Measurements from ENCODE around the gene CCDC91. TPM values are rescaled to one million over a fixed set of nuclear protein-coding genes. Genes with fewer than 3 reads are reported as not detected.

Gene CCDC91, protein sequence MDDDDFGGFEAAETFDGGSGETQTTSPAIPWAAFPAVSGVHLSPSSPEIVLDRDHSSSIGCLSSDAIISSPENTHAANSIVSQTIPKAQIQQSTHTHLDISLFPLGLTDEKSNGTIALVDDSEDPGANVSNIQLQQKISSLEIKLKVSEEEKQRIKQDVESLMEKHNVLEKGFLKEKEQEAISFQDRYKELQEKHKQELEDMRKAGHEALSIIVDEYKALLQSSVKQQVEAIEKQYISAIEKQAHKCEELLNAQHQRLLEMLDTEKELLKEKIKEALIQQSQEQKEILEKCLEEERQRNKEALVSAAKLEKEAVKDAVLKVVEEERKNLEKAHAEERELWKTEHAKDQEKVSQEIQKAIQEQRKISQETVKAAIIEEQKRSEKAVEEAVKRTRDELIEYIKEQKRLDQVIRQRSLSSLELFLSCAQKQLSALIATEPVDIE
- total RNA-seq (2012; rRNA removed) (14.7 and 17.5 TPM in 2 replicates), polyA plus RNA-seq (2012; rRNA removed) (8.1 and 8.6 TPM in 2 replicates), Bru-seq, nascent RNA (percentile 72 among the genes with signal in this experiment), BruChase-seq, experiment 1, labeled RNA remaining after a 6-hour chase (percentile 49 among the genes with signal in this experiment), BruChase-seq, experiment 2, labeled RNA remaining after a 2-hour chase (percentile 69 among the genes with signal in this experiment)
- 5.2 and 5.4 TPM in 2 replicates for polyA plus RNA-seq (2012; cell fraction: cytosol; rRNA removed)
- polyA plus RNA-seq (2012; cell fraction: nucleus; rRNA removed; ENCODE audit: low replicate concordance) = 2.1 and 6.7 TPM in 2 replicates
- long read RNA-seq, transcript CCDC91-205 (11 exons, 1,301 nt) = major isoform, 6 of 24 reads
- long read RNA-seq, partial matches to known transcripts = 4 of 24 reads
- long read RNA-seq, other reads (novel, unspliced or antisense) = 13 of 24 reads

DNA sequence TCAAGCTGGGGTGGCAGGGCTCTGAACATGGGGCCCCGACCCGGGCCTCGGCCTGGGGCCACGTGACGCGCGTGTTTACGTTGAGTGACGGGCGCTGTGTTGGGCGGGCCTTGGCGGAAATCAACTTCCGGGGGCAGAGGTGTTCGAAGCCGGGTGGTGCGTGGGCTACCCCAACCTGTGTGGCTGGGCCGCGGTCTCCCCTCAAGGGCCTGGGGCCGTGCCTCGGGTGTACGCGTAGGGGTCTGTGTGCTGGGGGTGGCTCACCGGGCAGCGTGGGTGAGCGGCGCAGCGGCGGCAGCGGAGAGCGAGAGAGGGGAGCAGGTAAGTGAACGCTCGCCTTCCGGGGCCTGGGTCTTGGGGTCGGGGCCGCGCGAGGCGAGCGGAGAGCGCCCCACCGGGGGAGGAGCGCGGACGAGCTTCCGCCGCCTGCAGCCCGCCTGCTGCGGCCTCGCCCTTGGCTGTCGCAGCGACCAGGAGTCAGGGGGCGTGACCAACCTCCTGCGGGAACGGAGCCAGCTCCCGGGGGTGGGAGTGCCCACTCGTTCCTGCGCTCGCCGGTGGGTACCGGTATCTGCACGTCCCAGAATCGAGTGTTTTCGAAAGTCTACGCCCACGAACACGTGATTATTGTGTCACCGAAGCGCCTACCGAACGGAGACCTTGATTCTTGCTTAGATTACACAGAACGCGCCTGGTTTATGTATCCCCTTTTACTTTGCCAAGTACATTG, at the start of gene CCDC91:
Gene CCDC91, plus strand, starts transcription at position 136 of the 730 bp plus-strand sequence. CDS start 66,760 bp downstream, outside the sequence.
- peak within 1 kb of the TSS; percentile 78 for H2BK15ac ChIP-seq (ENCODE audit: low read depth, low read length)
- H2AK9ac ChIP-seq (replicated peaks; ENCODE audit: low read depth, low read length, poor library complexity) = peak within 1 kb of the TSS; percentile 95
- H2BK5ac ChIP-seq (ENCODE audit: low read depth, low read length, poor library complexity, severe bottlenecking) = peak within 1 kb of the TSS; percentile 91
- ATAC-seq (ENCODE audit: low read depth) (peak; percentile 89), DNase-seq (peak; percentile 77)
- H3K27ac ChIP-seq (ENCODE audit: insufficient read depth, low read length) = peak within 1 kb of the TSS; percentile 93
- H2BK20ac ChIP-seq (ENCODE audit: low read depth, low read length) = peak within 1 kb of the TSS; percentile 66; the same call in 1 of the 2 replicates
- H3K4me1 ChIP-seq (ENCODE audit: control insufficient read depth, insufficient read depth, low read length) = peaks cover 5% of the 10 kb centered on the region
- ChIA-PET POLR2A (ENCODE audit: unreplicated experiment) (no interaction called here), CTCF (interaction anchor here (1.2 kb wide), 1 partner anchor 693 kb away, joined by 3 read pairs; no protein-coding TSS in a partner anchor)
- peak within 1 kb of the TSS; percentile 100 for H4K8ac ChIP-seq (ENCODE audit: low read depth in 2 of 2, low read length in 2 of 2)
- dilution Hi-C loops (cut with HindIII; ENCODE audit: low sequenced_read_pairs, unreplicated experiment) (no loop called here), intact Hi-C loops (cut with micrococcal nuclease) (loop anchor here (2.0 to 5.0 kb wide), 3 partner anchors 223 to 682 kb away; no protein-coding TSS in a partner anchor), in situ Hi-C loops (cut with MboI; ENCODE audit: low sequenced_read_pairs) (no loop called here)
- peak within 1 kb of the TSS; percentile 93 for H3K56ac ChIP-seq (ENCODE audit: extremely low read depth, insufficient read depth, low read length)
- 5% methylated on average over 6 of the region's 72 CpGs; no CpG with 5 or more reads in 1 of the 2 experiments for WGBS, 2 experiments (ENCODE audit: extremely low coverage in 2 of 2, insufficient read length in 1 of 2)
- H4K91ac ChIP-seq (ENCODE audit: insufficient read depth, low read depth, low read length) = peak within 1 kb of the TSS; percentile 85
- peak within 1 kb of the TSS; percentile 91 for H3K18ac ChIP-seq (ENCODE audit: low read depth, low read length)
- H3K4ac ChIP-seq (ENCODE audit: low read depth, low read length) = peak within 1 kb of the TSS; percentile 88
- H3K14ac ChIP-seq (replicated peaks; ENCODE audit: low read depth, low read length) = peak within 1 kb of the TSS; percentile 91
- H3K9ac ChIP-seq (ENCODE audit: low read depth, low read length) = peak within 1 kb of the TSS; percentile 89
- H3K36me3 ChIP-seq (ENCODE audit: control insufficient read depth, insufficient read depth, low read length) = no peaks in the 10 kb centered on the region
- H2BK120ac ChIP-seq (ENCODE audit: low read depth, low read length) = peak within 1 kb of the TSS; percentile 87
- BruUV-seq (replicated peaks) = no TSS peak
- peak within 1 kb of the TSS; percentile 91 for H3K4me2 ChIP-seq (ENCODE audit: low read depth, low read length)
- H3K4me3 ChIP-seq (ENCODE audit: insufficient read depth, low read depth, low read length) = peak within 1 kb of the TSS; percentile 81
- peaks cover 8 to 34% of the 10 kb centered on the region in 2 experiments; a peak in 3 of 4 replicates for H3K79me1 ChIP-seq (ENCODE audit: low read depth in 1 of 2, low read length in 2 of 2)
- H2AK5ac ChIP-seq (ENCODE audit: low read depth, low read length) = peak within 1 kb of the TSS; percentile 70
- H3K23ac ChIP-seq (ENCODE audit: low read depth, low read length) = peak within 1 kb of the TSS; percentile 91
- H2AFZ ChIP-seq (replicated peaks; ENCODE audit: low read length, poor library complexity) = peak within 1 kb of the TSS; percentile 99
- peak within 1 kb of the TSS; percentile 98 for H4K5ac ChIP-seq (ENCODE audit: low read depth, low read length)
- no peaks in the 10 kb centered on the region for H3K27me3 ChIP-seq (ENCODE audit: control insufficient read depth, insufficient read depth, low read length)
- peaks cover 8% of the 10 kb centered on the region; the same call in 1 of the 2 replicates for H3K9me1 ChIP-seq (ENCODE audit: insufficient read depth, low read length)
- H4K20me1 ChIP-seq (ENCODE audit: insufficient read depth, low read length) = no peaks in the 10 kb centered on the region
- no peaks in the 10 kb centered on the region for H3K9me3 ChIP-seq (ENCODE audit: control insufficient read depth, insufficient read depth, low read length)
- TF ChIP-seq RCOR1 (IDR thresholded peaks at IDR 0.05; ENCODE audit: insufficient replicate concordance, low read length) (no peak), MAFK (IDR thresholded peaks at IDR 0.05; ENCODE audit: low read depth, low read length) (no peak), MAZ (IDR thresholded peaks at IDR 0.05; ENCODE audit: borderline replicate concordance, low read depth, low read length) (peak; percentile 62), RAD21 (IDR thresholded peaks at IDR 0.05; ENCODE audit: low read length) (no peak), SMC3 (IDR thresholded peaks at IDR 0.05; ENCODE audit: low read depth, low read length) (no peak), BHLHE40 (IDR thresholded peaks at IDR 0.05; ENCODE audit: low read depth, low read length) (peak; percentile 79), MXI1 (IDR thresholded peaks at IDR 0.05; ENCODE audit: borderline replicate concordance, low read depth, low read length) (no peak), POLR2A (IDR thresholded peaks at IDR 0.05; ENCODE audit: low read depth, low read length) (peak; percentile 70), CEBPB (IDR thresholded peaks at IDR 0.05; ENCODE audit: low read depth, low read length) (peak; percentile 67; the same call in 1 of the 2 replicates)
- TF ChIP-seq, protein P1, sequence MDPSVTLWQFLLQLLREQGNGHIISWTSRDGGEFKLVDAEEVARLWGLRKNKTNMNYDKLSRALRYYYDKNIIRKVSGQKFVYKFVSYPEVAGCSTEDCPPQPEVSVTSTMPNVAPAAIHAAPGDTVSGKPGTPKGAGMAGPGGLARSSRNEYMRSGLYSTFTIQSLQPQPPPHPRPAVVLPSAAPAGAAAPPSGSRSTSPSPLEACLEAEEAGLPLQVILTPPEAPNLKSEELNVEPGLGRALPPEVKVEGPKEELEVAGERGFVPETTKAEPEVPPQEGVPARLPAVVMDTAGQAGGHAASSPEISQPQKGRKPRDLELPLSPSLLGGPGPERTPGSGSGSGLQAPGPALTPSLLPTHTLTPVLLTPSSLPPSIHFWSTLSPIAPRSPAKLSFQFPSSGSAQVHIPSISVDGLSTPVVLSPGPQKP (IDR thresholded peaks at IDR 0.05; ENCODE audit: borderline replicate concordance, low read depth, low read length) = no peak
- TF ChIP-seq, protein P2, sequence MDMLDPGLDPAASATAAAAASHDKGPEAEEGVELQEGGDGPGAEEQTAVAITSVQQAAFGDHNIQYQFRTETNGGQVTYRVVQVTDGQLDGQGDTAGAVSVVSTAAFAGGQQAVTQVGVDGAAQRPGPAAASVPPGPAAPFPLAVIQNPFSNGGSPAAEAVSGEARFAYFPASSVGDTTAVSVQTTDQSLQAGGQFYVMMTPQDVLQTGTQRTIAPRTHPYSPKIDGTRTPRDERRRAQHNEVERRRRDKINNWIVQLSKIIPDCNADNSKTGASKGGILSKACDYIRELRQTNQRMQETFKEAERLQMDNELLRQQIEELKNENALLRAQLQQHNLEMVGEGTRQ (IDR thresholded peaks at IDR 0.05; ENCODE audit: low read depth, low read length) = peak; percentile 96

Measured in IMR-90 (cell line).